IMR-90 (cell line): ENCODE results near the gene MRC2. TPM values are rescaled to one million over a fixed set of nuclear protein-coding genes. Genes with fewer than 3 reads are reported as not detected.

ENCODE experiments used
- ATAC-seq: fragments of 200-7000 bp; cut with Tn5 transposase; 2 replicates; pipeline ENCODE4 v1.9.1; 2020; ENCODE audit warnings: low read depth, mild to moderate bottlenecking, moderate library complexity
- BruUV-seq: library from RNA; stranded (reverse); fragments of 400-500 nt; replicated peaks from 2 replicates; lab custom pipeline; 2021; lab: Mats Ljungman, UMichigan
- CTCF ChIA-PET: fragments of 300-600 bp; formaldehyde crosslinking; extraction: SDS; loops from one replicate; lab custom pipeline; 2021; ENCODE audit warnings: antibody characterized with exemption; lab: Yijun Ruan, JAX
- POLR2A ChIA-PET: fragments of 300-600 bp; sonication (Branson Sonifier 250); formaldehyde crosslinking; loops from one replicate; lab custom pipeline; 2022; ENCODE audit warnings: antibody characterized with exemption; ENCODE audit not compliant: unreplicated experiment; lab: Charles Lee
- DNase-seq: peaks from one replicate; pipeline ENCODE4 v3.0.0; 2013
- H2AFZ ChIP-seq: replicated peaks from 2 replicates; pipeline ENCODE3; 2013; ENCODE audit warnings: low read length, mild to moderate bottlenecking; ENCODE audit not compliant: poor library complexity
- H2AK5ac ChIP-seq: 2 replicates; pipeline ENCODE4 v1.6.1; 2013; ENCODE audit warnings: low read depth, low read length, inconsistent platforms
- H2AK9ac ChIP-seq: replicated peaks from 2 replicates; pipeline ENCODE3; 2013; ENCODE audit warnings: mild to moderate bottlenecking, low read depth, low read length, moderate library complexity; ENCODE audit not compliant: poor library complexity
- H2BK120ac ChIP-seq: 2 replicates; pipeline ENCODE4 v1.6.1; 2013; ENCODE audit warnings: low read depth, low read length, inconsistent platforms
- H2BK15ac ChIP-seq: 3 replicates; pipeline ENCODE4 v1.6.1; 2013; ENCODE audit warnings: low read depth, low read length, inconsistent platforms
- H2BK20ac ChIP-seq: 2 replicates; pipeline ENCODE4 v1.6.1; 2013; ENCODE audit warnings: low read depth, mild to moderate bottlenecking, inconsistent platforms, low read length, moderate library complexity
- H2BK5ac ChIP-seq: 2 replicates; pipeline ENCODE4 v1.6.1; 2013; ENCODE audit warnings: mild to moderate bottlenecking, low read depth, low read length, inconsistent platforms; ENCODE audit not compliant: poor library complexity, severe bottlenecking
- H3K14ac ChIP-seq: replicated peaks from 2 replicates; pipeline ENCODE4 v1.6.1; 2013; ENCODE audit warnings: low read depth, low read length, inconsistent platforms
- H3K18ac ChIP-seq: 2 replicates; pipeline ENCODE4 v1.6.1; 2013; ENCODE audit warnings: low read depth, low read length, control low read depth
- H3K23ac ChIP-seq: 2 replicates; pipeline ENCODE4 v1.6.1; 2013; ENCODE audit warnings: low read depth, low read length, inconsistent platforms
- H3K27ac ChIP-seq: 2 replicates; pipeline ENCODE4 v1.5.1; 2013; ENCODE audit warnings: mild to moderate bottlenecking, control low read depth, low read length; ENCODE audit not compliant: insufficient read depth
- H3K27me3 ChIP-seq: 2 replicates; pipeline ENCODE4 v1.6.1; 2013; ENCODE audit warnings: low read length; ENCODE audit not compliant: control insufficient read depth, insufficient read depth
- H3K36me3 ChIP-seq: 2 replicates; pipeline ENCODE4 v1.6.1; 2013; ENCODE audit warnings: low read length, mixed read lengths; ENCODE audit not compliant: control insufficient read depth, insufficient read depth
- H3K4ac ChIP-seq: 2 replicates; pipeline ENCODE4 v1.6.1; 2013; ENCODE audit warnings: low read depth, low read length, inconsistent platforms
- H3K4me1 ChIP-seq: 2 replicates; pipeline ENCODE4 v1.6.1; 2013; ENCODE audit warnings: low read length, mixed read lengths; ENCODE audit not compliant: control insufficient read depth, insufficient read depth
- H3K4me2 ChIP-seq: 2 replicates; pipeline ENCODE4 v1.6.1; 2013; ENCODE audit warnings: low read depth, mild to moderate bottlenecking, control low read depth, low read length, moderate library complexity
- H3K4me3 ChIP-seq: 2 replicates; pipeline ENCODE4 v1.5.1; 2013; ENCODE audit warnings: low read depth, mild to moderate bottlenecking, control low read depth, low read length, moderate library complexity; ENCODE audit not compliant: insufficient read depth
- H3K56ac ChIP-seq: 2 replicates; pipeline ENCODE4 v1.6.1; 2013; ENCODE audit warnings: low read length, inconsistent platforms; ENCODE audit not compliant: insufficient read depth; ENCODE audit errors: extremely low read depth
- H3K79me1 ChIP-seq, 2 experiments: 2 replicates each; pipeline ENCODE4 v1.6.1; 2013; ENCODE audit warnings: low read length in 2 of 2, inconsistent platforms in 1 of 2, low read depth in 1 of 2
- H3K9ac ChIP-seq: 2 replicates; pipeline ENCODE4 v1.6.1; 2013; ENCODE audit warnings: low read depth, low read length, control low read depth
- H3K9me1 ChIP-seq: 2 replicates; pipeline ENCODE4 v1.6.1; 2013; ENCODE audit warnings: low read length, inconsistent platforms; ENCODE audit not compliant: insufficient read depth
- H3K9me3 ChIP-seq: 2 replicates; pipeline ENCODE4 v1.6.1; 2013; ENCODE audit warnings: low read length; ENCODE audit not compliant: control insufficient read depth, insufficient read depth
- H4K20me1 ChIP-seq: 2 replicates; pipeline ENCODE4 v1.6.1; 2013; ENCODE audit warnings: low read length, inconsistent platforms; ENCODE audit not compliant: insufficient read depth
- H4K5ac ChIP-seq: 2 replicates; pipeline ENCODE4 v1.6.1; 2013; ENCODE audit warnings: mild to moderate bottlenecking, low read depth, low read length, control low read depth
- H4K8ac ChIP-seq, 2 experiments: 2 replicates each; pipeline ENCODE4 v1.6.1; 2013; ENCODE audit warnings: low read depth in 2 of 2, low read length in 2 of 2, control low read depth in 1 of 2, inconsistent platforms in 1 of 2
- H4K91ac ChIP-seq: 2 replicates; pipeline ENCODE4 v1.6.1; 2013; ENCODE audit warnings: low read depth, low read length, inconsistent platforms; ENCODE audit not compliant: insufficient read depth
- ELK1 ChIP-seq: fragments of 150-350 bp; IDR thresholded peaks from 2 replicates; pipeline ENCODE4 v1.6.1; 2016; ENCODE audit warnings: low read depth, mild to moderate bottlenecking, low read length, moderate library complexity, borderline replicate concordance
- MAZ ChIP-seq: IDR thresholded peaks from 2 replicates; pipeline ENCODE4 v1.6.1; 2012; ENCODE audit warnings: low read depth, mild to moderate bottlenecking, low read length, improper control_type of control experiment, moderate library complexity, borderline replicate concordance
- WGBS, 2 experiments: methylation state at CpG; one replicate each; pipeline versions ENCODE4 v1.1.5 to v1.1.7; 2013; ENCODE audit warnings: missing lambda C conversion rate in 2 of 2; ENCODE audit not compliant: insufficient read length in 1 of 2; ENCODE audit errors: extremely low coverage in 2 of 2; 5-methylcytosine and 5-hydroxymethylcytosine counted together
- dilution Hi-C: fragments of 300-500 bp; cut with HindIII; formaldehyde crosslinking; loops from one replicate; pipeline ENCODE4 v1.14.3; 2018; ENCODE audit warnings: low sequenced_read_pairs; ENCODE audit not compliant: unreplicated experiment
- in situ Hi-C: fragments of 300-500 bp; cut with MboI; formaldehyde crosslinking; loops from 3 replicates; pipeline ENCODE4 v1.14.3; 2019; ENCODE audit warnings: low sequenced_read_pairs, inconsistent platforms, mixed read lengths
- intact Hi-C: fragments of 100-400 bp; cut with micrococcal nuclease; formaldehyde crosslinking; loops from 2 replicates; pipeline ENCODE4 v1.10.0; 2022
- polyA plus RNA-seq, 3 experiments: library from polyadenylated mRNA; depleted of rRNA; stranded (reverse); fragments of >200 nt; gene quantifications; 2 replicates each; pipeline ENCODE4 v1.2.3, GENCODE V29; 2012; ENCODE audit warnings: low replicate concordance in 1 of 3
- total RNA-seq: library from RNA; depleted of rRNA; stranded (reverse); fragments of >200 nt; gene quantifications from 2 replicates; pipeline ENCODE4 v1.2.3, GENCODE V29; 2012
- TF ChIP-seq, protein P1 (sequence below): fragments of 150-350 bp; IDR thresholded peaks from 2 replicates; pipeline ENCODE4 v1.6.1; 2017; ENCODE audit warnings: mild to moderate bottlenecking, antibody characterized with exemption, low read length, low read depth

MRC2 gene
- total and polyA plus RNA-seq, 2 of the 4 experiments (the other 2 are of a cell fraction): 39.3 to 137 TPM

DNA sequence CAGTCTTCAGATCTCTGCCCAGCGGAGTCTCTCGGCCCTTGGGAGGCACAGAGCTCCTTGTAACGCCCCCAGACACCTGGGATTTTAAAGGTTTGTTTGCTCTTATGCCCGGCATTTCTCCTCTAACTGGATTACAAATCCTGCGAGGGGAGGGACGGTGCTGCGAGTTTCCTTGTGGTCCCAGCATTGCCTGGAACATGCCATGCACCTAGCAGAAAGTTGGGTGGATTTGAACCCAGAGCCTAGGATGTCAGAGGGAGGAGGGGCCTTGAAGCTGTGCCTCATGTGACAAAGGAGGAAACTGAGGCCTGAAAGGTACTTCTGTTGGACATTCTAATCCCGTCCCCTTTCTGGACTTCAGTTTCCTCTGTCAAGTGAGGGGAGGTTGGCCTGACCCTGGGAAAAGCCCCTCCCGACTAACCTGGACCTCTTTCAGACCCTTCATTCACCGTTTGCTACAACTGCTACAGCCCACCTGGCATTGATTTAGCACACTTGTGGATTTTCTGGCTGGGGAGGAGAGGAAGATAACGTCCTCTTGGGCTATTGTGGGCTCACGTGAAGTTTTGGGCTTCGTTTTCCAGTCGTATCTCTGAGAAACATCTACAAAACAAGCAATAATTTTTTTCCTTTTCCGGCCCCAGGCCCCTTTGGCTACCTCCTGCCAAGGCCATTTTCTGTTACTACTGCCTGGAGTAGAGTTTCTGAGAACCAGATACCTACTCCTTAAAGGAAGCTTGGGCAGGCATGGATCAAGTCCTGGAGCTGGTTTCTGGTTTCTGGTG lies 30.9 kb downstream of the MRC2 start:
- no peak overlapping the region for H2BK15ac ChIP-seq

More for the DNA sequence above, 30.9 kb downstream of the MRC2 start:
- WGBS, 2 experiments: 93% methylated on average over 8 of the region's 15 CpGs; no CpG with 5 or more reads in 1 of the 2 experiments
- no peak overlapping the region for H2AK9ac ChIP-seq
- dilution Hi-C loops: no loop called here
- ChIA-PET POLR2A (no interaction called here), CTCF (no interaction called here)
- no peak for TF ChIP-seq MAZ
- no peak for TF ChIP-seq ELK1
- TF ChIP-seq, protein P1, sequence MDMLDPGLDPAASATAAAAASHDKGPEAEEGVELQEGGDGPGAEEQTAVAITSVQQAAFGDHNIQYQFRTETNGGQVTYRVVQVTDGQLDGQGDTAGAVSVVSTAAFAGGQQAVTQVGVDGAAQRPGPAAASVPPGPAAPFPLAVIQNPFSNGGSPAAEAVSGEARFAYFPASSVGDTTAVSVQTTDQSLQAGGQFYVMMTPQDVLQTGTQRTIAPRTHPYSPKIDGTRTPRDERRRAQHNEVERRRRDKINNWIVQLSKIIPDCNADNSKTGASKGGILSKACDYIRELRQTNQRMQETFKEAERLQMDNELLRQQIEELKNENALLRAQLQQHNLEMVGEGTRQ: no peak
- no peak overlapping the region for H3K23ac ChIP-seq
- ATAC-seq (no peak), DNase-seq (no peak)
- peaks cover 18% of the 10 kb centered on the region for H3K36me3 ChIP-seq
- H2BK5ac ChIP-seq: no peak overlapping the region
- no peak overlapping the region for H2AK5ac ChIP-seq
- no peaks in the 10 kb centered on the region; the same call in 1 of the 2 replicates for H3K9me3 ChIP-seq
- in situ Hi-C loops: no loop called here
- no peak overlapping the region for H2BK120ac ChIP-seq
- H4K20me1 ChIP-seq: peaks cover 66% of the 10 kb centered on the region
- H4K8ac ChIP-seq: no peak overlapping the region
- H3K4me1 ChIP-seq: peaks cover 15% of the 10 kb centered on the region
- H2AFZ ChIP-seq: no peak overlapping the region
- no peak overlapping the region for H3K18ac ChIP-seq
- BruUV-seq: no TSS peak
- no peak overlapping the region for H3K27ac ChIP-seq
- no peak overlapping the region for H2BK20ac ChIP-seq
- H4K91ac ChIP-seq: no peak overlapping the region
- no peak overlapping the region for H3K14ac ChIP-seq
- H4K5ac ChIP-seq: no peak overlapping the region
- H3K9ac ChIP-seq: no peak overlapping the region
- no peak overlapping the region for H3K56ac ChIP-seq
- no peak overlapping the region for H3K4me2 ChIP-seq
- H3K4ac ChIP-seq: no peak overlapping the region
- no peak overlapping the region for H3K4me3 ChIP-seq
- peaks cover 27% of the 10 kb centered on the region for H3K9me1 ChIP-seq
- H3K27me3 ChIP-seq: no peaks in the 10 kb centered on the region
- intact Hi-C loops: loop anchor here (10.0 kb wide), 1 partner anchor 104 kb away; no protein-coding TSS in a partner anchor
- peaks cover 43 to 93% of the 10 kb centered on the region in 2 experiments for H3K79me1 ChIP-seq
